ENCODE data around the gene IFRD1.

The IFRD1 gene

DNA sequence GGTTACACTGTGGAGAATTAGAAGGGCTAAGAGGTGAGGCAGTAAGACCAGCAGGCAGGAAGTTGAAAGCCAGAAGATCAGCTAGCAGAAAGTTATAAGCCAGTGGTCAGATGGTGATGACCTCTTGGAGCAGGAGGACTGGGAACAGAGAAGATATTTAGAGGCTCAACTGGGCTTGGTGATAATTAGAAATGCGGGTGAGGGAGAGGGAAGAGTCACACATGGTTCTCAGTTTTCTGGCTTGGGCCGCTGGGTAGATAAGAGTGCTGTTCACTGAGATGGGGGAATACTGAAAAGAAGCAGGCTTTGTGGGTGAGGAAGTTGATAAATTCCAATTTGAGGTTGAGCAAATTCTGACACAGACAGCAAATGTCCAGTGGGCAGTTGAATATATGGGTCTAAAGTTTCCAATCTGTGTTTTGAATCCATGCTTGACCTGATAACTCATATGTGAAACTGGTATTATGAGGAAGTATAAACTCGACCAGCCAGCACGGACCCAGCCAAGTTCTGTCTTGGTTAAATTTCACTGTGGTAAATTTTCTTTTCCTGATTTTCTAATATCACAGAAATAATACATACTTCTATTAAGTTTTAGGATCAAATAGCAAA lies 53.2 kb downstream of the IFRD1 start:
- H3K36me3 ChIP-seq (ENCODE audit: control insufficient read depth in 2 of 2, insufficient read depth in 1 of 2, low read length in 2 of 2) = no peaks in the 10 kb centered on the region
- POLR2A ChIA-PET = no interaction called here
- H3K4me1 ChIP-seq (ENCODE audit: control insufficient read depth, insufficient read depth, low read length) = no peaks in the 10 kb centered on the region
- H3K27ac ChIP-seq (ENCODE audit: extremely low read depth, low read depth, low read length) = no peak overlapping the region
- CTCF ChIA-PET = interaction anchor here (0.7 kb wide), 1 partner anchor 203 kb away, joined by 3 read pairs; no protein-coding TSS in a partner anchor
- H3K9me3 ChIP-seq (ENCODE audit: control insufficient read depth, insufficient read depth, low read depth, low read length) = no peaks in the 10 kb centered on the region
- H3K4me3 ChIP-seq (ENCODE audit: low read depth, low read length) = no peak overlapping the region
- TF ChIP-seq, protein P1, sequence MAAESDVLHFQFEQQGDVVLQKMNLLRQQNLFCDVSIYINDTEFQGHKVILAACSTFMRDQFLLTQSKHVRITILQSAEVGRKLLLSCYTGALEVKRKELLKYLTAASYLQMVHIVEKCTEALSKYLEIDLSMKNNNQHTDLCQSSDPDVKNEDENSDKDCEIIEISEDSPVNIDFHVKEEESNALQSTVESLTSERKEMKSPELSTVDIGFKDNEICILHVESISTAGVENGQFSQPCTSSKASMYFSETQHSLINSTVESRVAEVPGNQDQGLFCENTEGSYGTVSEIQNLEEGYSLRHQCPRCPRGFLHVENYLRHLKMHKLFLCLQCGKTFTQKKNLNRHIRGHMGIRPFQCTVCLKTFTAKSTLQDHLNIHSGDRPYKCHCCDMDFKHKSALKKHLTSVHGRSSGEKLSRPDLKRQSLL (tag by site-specific recombination; IDR thresholded peaks at IDR 0.05) = no peak
- TF ChIP-seq ZNF292 (tag by site-specific recombination; IDR thresholded peaks at IDR 0.05; ENCODE audit: borderline replicate concordance, low read depth) = no peak
- TF ChIP-seq ZNF473 (tag by site-specific recombination; IDR thresholded peaks at IDR 0.05) = no peak
- TF ChIP-seq ZNF548 (tag by site-specific recombination; IDR thresholded peaks at IDR 0.05) = no peak
- TF ChIP-seq ZNF830 (tag by site-specific recombination; IDR thresholded peaks at IDR 0.05; ENCODE audit: low read depth) = no peak
- TF ChIP-seq ZNF585B (tag by site-specific recombination; IDR thresholded peaks at IDR 0.05) = no peak
- no peak for TF ChIP-seq ZNF626 (tag by site-specific recombination; IDR thresholded peaks at IDR 0.05)
- TF ChIP-seq, protein P2, sequence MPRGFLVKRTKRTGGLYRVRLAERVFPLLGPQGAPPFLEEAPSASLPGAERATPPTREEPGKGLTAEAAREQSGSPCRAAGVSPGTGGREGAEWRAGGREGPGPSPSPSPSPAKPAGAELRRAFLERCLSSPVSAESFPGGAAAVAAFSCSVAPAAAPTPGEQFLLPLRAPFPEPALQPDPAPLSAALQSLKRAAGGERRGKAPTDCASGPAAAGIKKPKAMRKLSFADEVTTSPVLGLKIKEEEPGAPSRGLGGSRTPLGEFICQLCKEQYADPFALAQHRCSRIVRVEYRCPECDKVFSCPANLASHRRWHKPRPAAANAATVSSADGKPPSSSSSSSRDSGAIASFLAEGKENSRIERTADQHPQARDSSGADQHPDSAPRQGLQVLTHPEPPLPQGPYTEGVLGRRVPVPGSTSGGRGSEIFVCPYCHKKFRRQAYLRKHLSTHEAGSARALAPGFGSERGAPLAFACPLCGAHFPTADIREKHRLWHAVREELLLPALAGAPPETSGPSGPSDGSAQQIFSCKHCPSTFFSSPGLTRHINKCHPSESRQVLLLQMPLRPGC (tag by site-specific recombination; IDR thresholded peaks at IDR 0.05) = no peak
- TF ChIP-seq MYNN (tag by site-specific recombination; IDR thresholded peaks at IDR 0.05; ENCODE audit: borderline replicate concordance) = no peak
- TF ChIP-seq ZNF529 (tag by site-specific recombination; IDR thresholded peaks at IDR 0.05; ENCODE audit: insufficient replicate concordance) = no peak
- TF ChIP-seq ZNF48 (tag by site-specific recombination; IDR thresholded peaks at IDR 0.05) = no peak
- TF ChIP-seq ZNF112 (tag by site-specific recombination; IDR thresholded peaks at IDR 0.05) = no peak
- no peak for TF ChIP-seq BCL11B (tag by site-specific recombination; IDR thresholded peaks at IDR 0.05; ENCODE audit: low read depth)
- TF ChIP-seq, protein P3, sequence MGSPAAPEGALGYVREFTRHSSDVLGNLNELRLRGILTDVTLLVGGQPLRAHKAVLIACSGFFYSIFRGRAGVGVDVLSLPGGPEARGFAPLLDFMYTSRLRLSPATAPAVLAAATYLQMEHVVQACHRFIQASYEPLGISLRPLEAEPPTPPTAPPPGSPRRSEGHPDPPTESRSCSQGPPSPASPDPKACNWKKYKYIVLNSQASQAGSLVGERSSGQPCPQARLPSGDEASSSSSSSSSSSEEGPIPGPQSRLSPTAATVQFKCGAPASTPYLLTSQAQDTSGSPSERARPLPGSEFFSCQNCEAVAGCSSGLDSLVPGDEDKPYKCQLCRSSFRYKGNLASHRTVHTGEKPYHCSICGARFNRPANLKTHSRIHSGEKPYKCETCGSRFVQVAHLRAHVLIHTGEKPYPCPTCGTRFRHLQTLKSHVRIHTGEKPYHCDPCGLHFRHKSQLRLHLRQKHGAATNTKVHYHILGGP (tag by site-specific recombination; IDR thresholded peaks at IDR 0.05) = no peak
- TF ChIP-seq ZNF211 (tag by site-specific recombination; IDR thresholded peaks at IDR 0.05; ENCODE audit: low read depth) = no peak
- TF ChIP-seq, protein P4, sequence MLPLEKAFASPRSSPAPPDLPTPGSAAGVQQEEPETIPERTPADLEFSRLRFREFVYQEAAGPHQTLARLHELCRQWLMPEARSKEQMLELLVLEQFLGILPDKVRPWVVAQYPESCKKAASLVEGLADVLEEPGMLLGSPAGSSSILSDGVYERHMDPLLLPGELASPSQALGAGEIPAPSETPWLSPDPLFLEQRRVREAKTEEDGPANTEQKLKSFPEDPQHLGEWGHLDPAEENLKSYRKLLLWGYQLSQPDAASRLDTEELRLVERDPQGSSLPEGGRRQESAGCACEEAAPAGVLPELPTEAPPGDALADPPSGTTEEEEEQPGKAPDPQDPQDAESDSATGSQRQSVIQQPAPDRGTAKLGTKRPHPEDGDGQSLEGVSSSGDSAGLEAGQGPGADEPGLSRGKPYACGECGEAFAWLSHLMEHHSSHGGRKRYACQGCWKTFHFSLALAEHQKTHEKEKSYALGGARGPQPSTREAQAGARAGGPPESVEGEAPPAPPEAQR (tag by site-specific recombination; IDR thresholded peaks at IDR 0.05) = no peak
- TF ChIP-seq ZNF239 (tag by site-specific recombination; IDR thresholded peaks at IDR 0.05) = no peak
- TF ChIP-seq ZNF24 (tag by site-specific recombination; IDR thresholded peaks at IDR 0.05) = no peak

DNA sequence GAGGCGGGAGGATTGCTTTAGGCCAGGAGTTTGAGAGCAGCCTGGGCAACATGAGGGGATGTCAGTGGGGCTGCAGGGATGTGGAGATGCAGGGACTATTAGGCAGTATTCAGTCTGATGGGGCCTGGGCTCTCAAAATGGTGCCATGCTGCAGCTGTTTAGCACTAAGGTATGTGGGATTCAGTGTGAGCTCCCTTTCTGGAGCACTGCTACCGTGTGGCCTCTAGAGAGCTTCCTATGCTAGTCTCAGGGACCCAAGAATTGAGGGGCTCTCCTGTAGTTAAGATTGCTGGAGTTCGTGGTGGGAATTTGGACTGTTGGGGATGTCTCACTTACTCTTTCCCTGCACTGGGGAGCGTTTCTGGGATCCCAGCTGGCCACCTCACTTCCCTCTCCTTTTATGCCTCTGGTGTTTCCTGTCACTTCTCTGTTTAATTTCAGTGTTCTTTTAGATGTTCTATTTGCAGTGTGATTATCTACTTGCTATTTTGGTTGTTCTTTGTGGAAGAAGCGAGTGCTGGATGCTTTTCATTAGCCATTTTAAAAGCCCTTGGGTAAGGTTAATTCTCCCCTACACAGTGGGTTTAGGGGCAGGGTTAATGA lies 53.9 kb downstream of the IFRD1 start:
- no peak for TF ChIP-seq ZNF843 (tag by site-specific recombination; IDR thresholded peaks at IDR 0.05)
- TF ChIP-seq ZNF157 (tag by site-specific recombination; IDR thresholded peaks at IDR 0.05) = no peak
- no peak for TF ChIP-seq ZNF2 (tag by site-specific recombination; IDR thresholded peaks at IDR 0.05)
- TF ChIP-seq SP3 (tag by site-specific recombination; IDR thresholded peaks at IDR 0.05) = no peak
- no peak for TF ChIP-seq ZNF560 (tag by site-specific recombination; IDR thresholded peaks at IDR 0.05; ENCODE audit: borderline replicate concordance)
- TF ChIP-seq, protein P5, sequence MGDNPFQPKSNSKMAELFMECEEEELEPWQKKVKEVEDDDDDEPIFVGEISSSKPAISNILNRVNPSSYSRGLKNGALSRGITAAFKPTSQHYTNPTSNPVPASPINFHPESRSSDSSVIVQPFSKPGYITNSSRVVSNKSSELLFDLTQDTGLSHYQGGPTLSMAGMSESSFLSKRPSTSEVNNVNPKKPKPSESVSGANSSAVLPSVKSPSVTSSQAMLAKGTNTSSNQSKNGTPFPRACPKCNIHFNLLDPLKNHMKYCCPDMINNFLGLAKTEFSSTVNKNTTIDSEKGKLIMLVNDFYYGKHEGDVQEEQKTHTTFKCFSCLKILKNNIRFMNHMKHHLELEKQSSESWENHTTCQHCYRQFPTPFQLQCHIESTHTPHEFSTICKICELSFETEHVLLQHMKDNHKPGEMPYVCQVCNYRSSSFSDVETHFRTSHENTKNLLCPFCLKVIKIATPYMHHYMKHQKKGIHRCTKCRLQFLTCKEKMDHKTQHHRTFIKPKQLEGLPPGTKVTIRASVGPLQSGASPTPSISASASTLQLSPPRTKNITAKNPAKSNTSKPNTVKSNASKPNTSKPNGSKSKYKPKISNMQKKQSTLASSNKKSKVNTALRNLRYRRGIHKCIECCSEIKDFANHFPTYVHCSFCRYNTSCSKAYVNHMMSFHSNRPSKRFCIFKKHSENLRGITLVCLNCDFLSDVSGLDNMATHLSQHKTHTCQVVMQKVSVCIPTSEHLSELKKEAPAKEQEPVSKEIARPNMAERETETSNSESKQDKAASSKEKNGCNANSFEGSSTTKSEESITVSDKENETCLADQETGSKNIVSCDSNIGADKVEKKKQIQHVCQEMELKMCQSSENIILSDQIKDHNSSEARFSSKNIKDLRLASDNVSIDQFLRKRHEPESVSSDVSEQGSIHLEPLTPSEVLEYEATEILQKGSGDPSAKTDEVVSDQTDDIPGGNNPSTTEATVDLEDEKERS (tag by site-specific recombination; IDR thresholded peaks at IDR 0.05) = no peak
- TF ChIP-seq ZNF658 (tag by site-specific recombination; IDR thresholded peaks at IDR 0.05) = no peak
- TF ChIP-seq ZNF530 (tag by site-specific recombination; IDR thresholded peaks at IDR 0.05; ENCODE audit: low read depth) = no peak
- no peak for TF ChIP-seq OSR2 (tag by site-specific recombination; IDR thresholded peaks at IDR 0.05)
- ChIA-PET POLR2A (no interaction called here), CTCF (interaction anchor here (0.6 to 0.7 kb wide), 2 partner anchors 368 to 395 kb away, joined by 3 to 4 read pairs; no protein-coding TSS in a partner anchor)

More for the DNA sequence above, 53.9 kb downstream of the IFRD1 start:
- no peak overlapping the region for H3K27ac ChIP-seq (ENCODE audit: extremely low read depth, low read depth, low read length)
- no peaks in the 10 kb centered on the region for H3K36me3 ChIP-seq (ENCODE audit: control insufficient read depth in 2 of 2, insufficient read depth in 1 of 2, low read length in 2 of 2)
- H3K4me3 ChIP-seq (ENCODE audit: low read depth, low read length) = no peak overlapping the region
- H3K4me1 ChIP-seq (ENCODE audit: control insufficient read depth, insufficient read depth, low read length) = no peaks in the 10 kb centered on the region
- no peaks in the 10 kb centered on the region for H3K9me3 ChIP-seq (ENCODE audit: control insufficient read depth, insufficient read depth, low read depth, low read length)

Data from HEK293 (cell line).